GM12878 (cell line): ENCODE data around the gene SEC16A. TPM values are rescaled to one million over a fixed set of nuclear protein-coding genes. Genes with fewer than 3 reads are reported as not detected.

Experiments used
- ATAC-seq: fragments of 200-7000 bp; cut with Tn5 transposase; 3 replicates; pipeline ENCODE4 v1.9.1; 2020; ENCODE audit warnings: mild to moderate bottlenecking, moderate library complexity
- BruUV-seq: library from RNA; stranded (reverse); fragments of 400-500 nt; replicated peaks from 2 replicates; lab custom pipeline; 2021; lab: Mats Ljungman, UMichigan
- CTCF ChIA-PET: fragments of 300-600 bp; sonication (Branson Sonifier 250); formaldehyde crosslinking; extraction: SDS; loops from one replicate; lab custom pipeline; 2021; ENCODE audit warnings: inconsistent platforms; lab: Yijun Ruan, JAX
- POLR2A ChIA-PET: fragments of 350-600 bp; formaldehyde crosslinking; extraction: SDS; loops from one replicate; lab custom pipeline; 2021; ENCODE audit warnings: inconsistent platforms; lab: Charles Lee
- RAD21 ChIA-PET: fragments of 300-600 bp; sonication (Branson Sonifier 250); formaldehyde crosslinking; loops from one replicate; lab custom pipeline; 2023; ENCODE audit warnings: antibody characterized with exemption; ENCODE audit not compliant: unreplicated experiment; lab: Charles Lee
- SMC1A ChIA-PET: fragments of 300-600 bp; sonication (Branson Sonifier 250); formaldehyde crosslinking; loops from one replicate; lab custom pipeline; 2023; ENCODE audit not compliant: unreplicated experiment, uncharacterized antibody; lab: Charles Lee
- DNase-seq: peaks from one replicate; pipeline ENCODE4 v3.0.0-alpha.2; 2011; ENCODE audit warnings: low read depth, low spot score
- FAIRE-seq: peaks from 3 replicates; lab custom pipeline; 2011; peaks lifted over from hg19 to GRCh38; lab: Jason Lieb, UNC
- H2AFZ ChIP-seq: 2 replicates; pipeline ENCODE4 v1.6.0; 2011; ENCODE audit warnings: low read depth, low read length, control low read depth; ENCODE audit not compliant: control insufficient read depth
- H3K27ac ChIP-seq: 2 replicates; pipeline ENCODE4 v1.5.1; 2011; ENCODE audit warnings: control low read depth; ENCODE audit not compliant: control insufficient read depth, insufficient read depth
- H3K27me3 ChIP-seq, 2 experiments: replicated peaks in 1 of 2; 2 replicates each; pipeline versions ENCODE4 v1.6.0 to v1.6.1; 2011; ENCODE audit warnings: low read length in 1 of 2; ENCODE audit not compliant: control insufficient read depth in 2 of 2, insufficient read depth in 2 of 2
- H3K36me3 ChIP-seq, 2 experiments: 2 replicates each; pipeline ENCODE4 v1.5.1; 2011; ENCODE audit warnings: low read length in 1 of 2; ENCODE audit not compliant: control insufficient read depth in 2 of 2, insufficient read depth in 2 of 2
- H3K4me1 ChIP-seq: 2 replicates; pipeline ENCODE4 v1.6.1; 2011; ENCODE audit warnings: mild to moderate bottlenecking, low read length, moderate library complexity, mixed read lengths; ENCODE audit not compliant: control insufficient read depth, insufficient read depth
- H3K4me2 ChIP-seq: 2 replicates; pipeline ENCODE4 v1.6.0; 2011; ENCODE audit warnings: control low read depth; ENCODE audit not compliant: control insufficient read depth, insufficient read depth
- H3K4me3 ChIP-seq: fragments of 200-600 bp; sonication (generic); 2 replicates; pipeline ENCODE4 v1.5.1; 2016
- H3K79me2 ChIP-seq: 2 replicates; pipeline ENCODE4 v1.6.0; 2011; ENCODE audit warnings: low read length; ENCODE audit not compliant: control insufficient read depth, insufficient read depth
- H3K9ac ChIP-seq: 2 replicates; pipeline ENCODE4 v1.8.0; 2011; ENCODE audit warnings: low read length, control low read depth, mixed read lengths; ENCODE audit not compliant: control insufficient read depth, insufficient read depth
- H3K9me3 ChIP-seq: replicated peaks from 3 replicates; pipeline ENCODE4 v1.5.1; 2011; ENCODE audit warnings: mild to moderate bottlenecking, low read length; ENCODE audit not compliant: control insufficient read depth, insufficient read depth
- H4K20me1 ChIP-seq: 2 replicates; pipeline ENCODE4 v1.6.0; 2011; ENCODE audit not compliant: control insufficient read depth, insufficient read depth
- BHLHE40 ChIP-seq, 2 experiments: fragments of 450-650 bp in 1 of 2; IDR thresholded peaks; 2 replicates each; pipeline ENCODE4 v1.6.1; 2011 to 2017; ENCODE audit warnings: low read depth in 2 of 2, borderline replicate concordance in 1 of 2, improper control_type of control experiment in 1 of 2, low read length in 1 of 2, mild to moderate bottlenecking in 1 of 2
- CREM ChIP-seq: IDR thresholded peaks from 2 replicates; pipeline ENCODE4 v1.6.1; 2014; ENCODE audit warnings: antibody characterized with exemption, low read depth
- E2F4 ChIP-seq: IDR thresholded peaks from 2 replicates; pipeline ENCODE4 v1.6.1; 2012; ENCODE audit warnings: low read depth, low read length, improper control_type of control experiment
- E2F8 ChIP-seq: fragments of 450-650 bp; IDR thresholded peaks from 2 replicates; pipeline ENCODE4 v1.6.1; 2018; ENCODE audit warnings: mild to moderate bottlenecking, low read depth, moderate library complexity; ENCODE audit not compliant: partially characterized antibody
- EZH2 ChIP-seq: IDR thresholded peaks from 2 replicates; pipeline ENCODE4 v1.6.1; 2012; ENCODE audit warnings: low read depth, mild to moderate bottlenecking, control low read depth, inconsistent platforms, low read length, borderline replicate concordance; ENCODE audit not compliant: control insufficient read depth
- HDAC2 ChIP-seq: fragments of 200-600 bp; sonication (generic); IDR thresholded peaks from 2 replicates; pipeline ENCODE4 v1.6.1; 2017
- HDGF ChIP-seq: fragments of 450-650 bp; IDR thresholded peaks from 2 replicates; pipeline ENCODE4 v1.6.1; 2016; ENCODE audit warnings: antibody characterized with exemption
- NKRF ChIP-seq: fragments of 450-650 bp; conservative IDR thresholded peaks from 2 replicates; pipeline ENCODE4 v1.6.1; 2017; ENCODE audit warnings: mild to moderate bottlenecking, moderate library complexity
- NR2C1 ChIP-seq: fragments of 450-650 bp; IDR thresholded peaks from 2 replicates; pipeline ENCODE4 v1.6.1; 2017; ENCODE audit warnings: antibody characterized with exemption, mild to moderate bottlenecking, moderate library complexity
- PML ChIP-seq: IDR thresholded peaks from 2 replicates; pipeline ENCODE4 v1.6.1; 2012; ENCODE audit warnings: low read length, inconsistent platforms
- SREBF2 ChIP-seq: IDR thresholded peaks from 2 replicates; pipeline ENCODE4 v1.6.1; 2012; ENCODE audit warnings: mild to moderate bottlenecking, low read length
- YBX1 ChIP-seq: fragments of 450-650 bp; IDR thresholded peaks from 2 replicates; pipeline ENCODE4 v1.6.1; 2016; ENCODE audit warnings: antibody characterized with exemption
- ZNF24 ChIP-seq: fragments of 450-650 bp; IDR thresholded peaks from 2 replicates; pipeline ENCODE4 v1.6.1; 2017; ENCODE audit warnings: antibody characterized with exemption, mild to moderate bottlenecking
- ZNF274 ChIP-seq: IDR thresholded peaks from one replicate; pipeline ENCODE4 v1.8.0; 2011; ENCODE audit not compliant: insufficient read length, insufficient read depth
- ZNF622 ChIP-seq: fragments of 450-650 bp; IDR thresholded peaks from 2 replicates; pipeline ENCODE4 v1.6.1; 2017; ENCODE audit warnings: mild to moderate bottlenecking, inconsistent platforms
- WGBS: methylation state at CpG from one replicate; pipeline ENCODE4 v1.1.6; 2016; ENCODE audit warnings: low lambda C conversion rate; ENCODE audit not compliant: insufficient replicate concordance, insufficient coverage; ENCODE audit errors: missing lambda C conversion rate; 5-methylcytosine and 5-hydroxymethylcytosine counted together
- in situ Hi-C: fragments of 300-500 bp; cut with MboI; formaldehyde crosslinking; loops from 9 replicates; pipeline ENCODE4 v1.14.3; 2018; ENCODE audit warnings: mixed read lengths
- intact Hi-C: fragments of 100-400 bp; cut with micrococcal nuclease; formaldehyde crosslinking; loops from one replicate; pipeline ENCODE4 v1.14.2; 2022; ENCODE audit not compliant: unreplicated experiment
- polyA plus RNA-seq, 11 experiments: library from polyadenylated mRNA; depleted of rRNA in 4 of 11; unstranded in 6 of 11; stranded (reverse) in 5 of 11; fragments of >200 nt; fragmentation: Nextera tagmentation in 4 of 11; fragmentation: Illumina TruSeq in 1 of 11; extraction: Ambion mirVana in 4 of 11; extraction: Trizol in 1 of 11; gene quantifications; 1 replicate in 1 of 11; 2 replicates in 10 of 11; pipeline versions ENCODE4 v1.2.1 to v1.2.3, GENCODE V29; 2011 to 2016; ENCODE audit warnings: inconsistent platforms in 2 of 11, missing spikeins in 2 of 11, low read depth in 1 of 11
- total RNA-seq, 4 experiments: library from RNA; depleted of rRNA in 3 of 4; stranded (reverse); fragments of >200 nt in 3 of 4; fragmentation: Illumina TruSeq in 1 of 4; extraction: Trizol in 1 of 4; gene quantifications; 2 replicates each; pipeline versions ENCODE4 v1.2.1 to v1.2.3, GENCODE V29; 2013 to 2021

Gene SEC16A
- total and polyA plus RNA-seq, 10 of the 15 experiments (the other 5 are each of a cell fraction or from before 2014, with no cell fraction given) = 9.9 to 59.1 (median 21.7) TPM

- peaks cover 42 to 44% of the 10 kb centered on the region in 2 experiments for H3K36me3 ChIP-seq
- POLR2A ChIA-PET = interaction anchor here (0.6 kb wide), 1 partner anchor 48 kb away, joined by 6 read pairs; no protein-coding TSS in a partner anchor
- CTCF ChIA-PET = no interaction called here
- no peak overlapping the region for H3K9ac ChIP-seq
- intact Hi-C loops = no loop called here
- no TSS peak for BruUV-seq
- no peak for DNase-seq
- no peaks in the 10 kb centered on the region for H3K4me1 ChIP-seq
- RAD21 ChIA-PET = no interaction called here
- no peak for TF ChIP-seq PML
- no peak for TF ChIP-seq EZH2
- TF ChIP-seq ZNF24 = no peak
- TF ChIP-seq NR2C1 = no peak
- no peak for TF ChIP-seq E2F4
- no peak for TF ChIP-seq SREBF2
- TF ChIP-seq NKRF = no peak
- no peak for TF ChIP-seq ZNF274
- no peak for TF ChIP-seq YBX1
- no peak for TF ChIP-seq CREM
- no peak for TF ChIP-seq ZNF622
- TF ChIP-seq HDAC2 = no peak
- TF ChIP-seq E2F8 = no peak
- TF ChIP-seq BHLHE40 (IDR thresholded peaks at IDR 0.05; ENCODE audit: borderline replicate concordance in 1 of 2, low read depth in 2 of 2, low read length in 1 of 2) = no peak
- TF ChIP-seq HDGF = no peak
- TF ChIP-seq, all 136 proteins: peak for 0
- 95% methylated on average over 34 of the region's 34 CpGs for WGBS
- in situ Hi-C loops = no loop called here
- ATAC-seq = no peak; the same call in 2 of the 3 replicates
- H3K79me2 ChIP-seq = peaks cover 18% of the 10 kb centered on the region
- no peaks in the 10 kb centered on the region for H3K9me3 ChIP-seq
- peaks cover 2% of the 10 kb centered on the region for H4K20me1 ChIP-seq
- H3K4me2 ChIP-seq = no peak overlapping the region
- SMC1A ChIA-PET = no interaction called here
- H3K27me3 ChIP-seq = no peaks in the 10 kb centered on the region
- no peak for FAIRE-seq
- H3K4me3 ChIP-seq = no peak overlapping the region
- no peak overlapping the region for H2AFZ ChIP-seq
- no peak overlapping the region for H3K27ac ChIP-seq
Observed at GRCh38 chr9:136474974-136475865, 7.6 kb downstream of the SEC16A start.
